GM18858 (cell line): Measurements from ENCODE around the gene OR2A2.
"Not testable (repeated sequence)": the region's sequence is repeated elsewhere in the genome, so short reads cannot be mapped to it uniquely, and the experiment has no call there.

ENCODE experiments used
- ATAC-seq: cut with Tn5 transposase; IDR thresholded peaks from one replicate; pipeline ENCODE4 v1.9.1; 2021; ENCODE audit not compliant: unreplicated experiment

The OR2A2 gene, protein sequence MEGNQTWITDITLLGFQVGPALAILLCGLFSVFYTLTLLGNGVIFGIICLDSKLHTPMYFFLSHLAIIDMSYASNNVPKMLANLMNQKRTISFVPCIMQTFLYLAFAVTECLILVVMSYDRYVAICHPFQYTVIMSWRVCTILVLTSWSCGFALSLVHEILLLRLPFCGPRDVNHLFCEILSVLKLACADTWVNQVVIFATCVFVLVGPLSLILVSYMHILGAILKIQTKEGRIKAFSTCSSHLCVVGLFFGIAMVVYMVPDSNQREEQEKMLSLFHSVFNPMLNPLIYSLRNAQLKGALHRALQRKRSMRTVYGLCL

DNA sequence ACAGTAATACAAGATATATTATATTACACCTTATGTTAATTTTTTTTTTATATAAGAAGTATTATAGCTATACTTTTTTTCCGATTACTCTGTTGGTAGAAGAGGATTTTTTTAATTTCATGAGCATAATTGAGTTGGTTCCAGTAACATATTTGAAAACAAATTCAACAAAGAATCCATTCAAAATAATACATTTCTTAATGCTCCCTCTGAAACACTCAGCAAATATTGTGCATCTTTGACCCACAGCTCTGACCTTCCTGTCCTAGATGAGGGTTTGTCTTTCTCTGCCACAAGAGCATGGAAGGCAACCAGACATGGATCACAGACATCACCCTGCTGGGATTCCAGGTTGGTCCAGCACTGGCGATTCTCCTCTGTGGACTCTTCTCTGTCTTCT, at the start of gene OR2A2:
Gene OR2A2 (plus strand): TSS at position 301 of the 400 bp plus-strand sequence. CDS start 0 bp downstream, at position 301.
- ATAC-seq = no peak

DNA sequence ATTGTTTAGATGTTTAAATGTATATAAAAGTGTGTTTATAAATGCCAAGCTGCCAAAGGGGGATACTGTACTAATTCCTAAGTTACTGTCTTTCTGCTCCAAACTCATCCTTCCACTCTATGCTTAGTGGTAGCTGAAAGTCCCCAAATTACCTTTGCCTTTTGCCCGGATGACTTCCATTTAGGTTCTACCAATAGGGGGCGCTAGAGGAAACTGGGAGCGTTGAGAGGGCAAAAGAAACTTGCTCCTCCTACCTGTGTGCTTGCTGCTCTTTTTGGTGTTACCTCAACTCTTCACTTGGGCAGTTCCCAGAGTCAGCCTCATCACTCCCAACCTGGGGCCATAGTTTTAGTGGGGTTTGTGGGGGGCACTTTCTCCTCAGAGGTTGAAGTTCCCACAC, 45.7 kb upstream of the OR2A2 start:
- no peak for ATAC-seq

DNA sequence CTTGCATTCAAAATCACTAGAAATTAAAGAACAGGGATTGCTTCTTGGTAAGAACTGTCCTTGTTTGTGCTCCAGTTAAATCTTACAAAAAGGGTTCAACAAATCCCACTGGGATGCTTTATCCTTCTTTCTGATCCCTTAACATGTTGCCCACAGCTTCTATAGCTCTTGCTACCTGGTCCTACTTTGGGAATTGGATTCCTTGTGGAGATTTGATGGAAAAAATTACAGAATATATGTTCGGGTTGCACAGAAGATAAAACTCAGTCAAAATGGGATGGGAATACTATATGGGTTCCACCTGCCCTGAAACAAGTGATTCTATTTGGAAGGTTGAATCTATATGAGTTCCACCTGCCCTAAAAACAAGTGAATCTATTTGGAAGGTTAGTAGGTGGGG, 39.9 kb upstream of the OR2A2 start, which contains the start of gene OR2A25:
Gene OR2A25 (plus strand): TSS at position 301 of the 400 bp plus-strand sequence. CDS start 4,409 bp downstream, outside the sequence.
- no peak for ATAC-seq

DNA sequence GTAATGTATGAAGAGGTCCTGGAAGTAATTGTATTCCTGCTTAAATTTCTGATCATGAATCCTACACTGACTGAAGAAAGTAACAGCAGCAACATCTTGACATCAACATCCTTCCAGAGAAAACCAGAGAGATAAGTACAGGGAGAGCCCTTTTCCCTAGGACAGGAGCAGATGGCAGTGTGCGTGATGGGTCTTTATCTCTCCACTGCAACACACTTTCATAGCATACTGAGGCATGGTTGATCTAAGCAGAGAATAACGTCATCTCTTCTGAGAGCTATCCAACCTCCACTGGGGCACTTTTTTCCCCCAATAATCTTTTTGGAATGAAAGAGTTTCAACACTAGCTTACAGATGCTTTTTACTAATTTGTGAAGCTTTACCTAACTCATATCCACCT, 39.4 kb upstream of the OR2A2 start:
- no peak for ATAC-seq

DNA sequence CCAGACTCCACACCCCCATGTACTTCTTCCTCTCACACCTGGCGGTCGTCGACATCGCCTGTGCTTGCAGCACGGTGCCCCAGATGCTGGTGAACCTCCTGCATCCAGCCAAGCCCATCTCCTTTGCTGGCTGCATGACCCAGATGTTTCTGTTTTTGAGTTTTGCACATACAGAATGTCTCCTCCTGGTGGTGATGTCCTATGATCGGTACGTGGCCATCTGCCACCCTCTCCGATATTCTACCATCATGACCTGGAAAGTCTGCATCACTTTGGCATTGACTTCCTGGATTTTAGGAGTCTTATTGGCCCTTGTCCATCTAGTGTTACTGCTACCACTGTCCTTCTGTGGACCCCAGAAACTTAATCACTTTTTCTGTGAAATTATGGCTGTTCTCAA, 35.0 kb upstream of the OR2A2 start:
- ATAC-seq = no peak

DNA sequence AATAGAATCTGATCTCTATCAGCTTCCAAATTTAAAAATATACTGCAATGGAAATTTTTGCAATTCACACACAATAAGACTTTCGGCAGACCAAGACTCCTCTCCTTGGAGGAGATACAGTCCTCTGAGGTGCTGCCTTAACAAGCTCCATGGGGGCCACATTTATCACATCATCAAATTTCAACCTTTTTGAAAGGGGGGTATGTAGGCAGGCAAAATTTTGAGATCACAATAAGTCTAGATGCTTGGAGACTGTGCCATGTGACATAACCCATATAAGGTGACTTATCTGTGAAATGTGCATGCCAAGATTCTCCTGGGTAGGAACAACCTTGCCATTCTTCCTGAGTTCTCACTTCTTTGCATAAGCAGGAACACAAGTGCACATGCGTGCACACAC, 23.4 kb upstream of the OR2A2 start, which contains the start of gene OR2A12:
Gene OR2A12 (plus strand): TSS at position 301 of the 400 bp plus-strand sequence. CDS start 8,830 bp downstream, outside the sequence.
- ATAC-seq = no peak

DNA sequence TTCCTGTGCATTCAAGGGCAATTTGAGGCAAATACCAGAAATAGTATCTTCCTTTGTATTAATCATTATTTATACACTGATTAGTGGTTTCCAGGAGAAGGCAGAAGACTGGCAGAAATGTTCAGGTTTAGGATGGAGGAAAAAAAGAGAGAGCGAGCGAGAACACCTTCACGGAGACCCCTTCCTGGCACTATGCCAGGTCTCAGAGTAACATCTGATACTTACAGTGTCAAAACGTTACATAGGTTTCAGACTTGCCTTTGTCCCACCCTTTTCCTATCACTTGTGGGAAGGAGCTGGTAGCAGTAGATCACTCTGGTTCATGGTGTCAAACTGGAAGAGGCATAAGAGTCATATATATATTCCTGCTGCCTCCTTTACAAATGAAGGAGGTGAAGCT, 22.7 kb upstream of the OR2A2 start:
- ATAC-seq = no peak

DNA sequence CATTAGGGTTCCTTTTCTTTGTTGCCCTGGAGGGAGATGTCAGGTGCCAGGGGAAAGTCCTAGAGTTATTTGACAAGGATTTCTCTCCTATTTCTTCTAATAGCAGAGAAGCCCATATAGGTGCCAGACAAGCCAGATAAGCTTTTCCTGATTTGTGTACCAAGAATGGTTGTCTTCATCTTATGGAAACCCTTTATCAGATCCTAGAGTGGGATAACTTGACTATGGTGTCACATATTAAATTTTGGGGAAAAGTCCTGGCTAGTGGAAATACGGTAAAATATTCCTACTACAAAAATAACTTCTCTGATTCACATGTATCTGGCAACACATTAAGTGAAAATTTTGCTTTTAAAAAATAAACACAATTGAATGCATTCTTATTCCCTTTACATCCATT, 22.2 kb upstream of the OR2A2 start:
- no peak for ATAC-seq

DNA sequence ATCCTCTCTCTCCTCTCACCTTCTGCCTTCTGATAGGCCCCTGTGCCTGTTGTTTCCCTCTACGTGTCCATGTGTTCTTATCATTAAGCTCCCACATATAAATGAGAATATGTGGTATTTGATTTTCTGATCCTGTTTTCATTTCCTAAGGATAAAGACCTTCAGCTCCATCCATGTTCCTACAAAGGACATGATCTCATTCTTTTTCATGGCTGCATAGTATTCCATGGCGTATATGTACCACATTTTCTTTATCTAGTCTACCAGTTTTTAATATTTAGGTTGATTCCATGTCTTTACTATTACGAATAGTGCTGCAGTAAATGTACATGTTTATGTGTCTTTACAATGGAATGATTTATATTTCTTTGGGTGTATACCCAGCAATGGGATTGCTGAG, 18.7 kb upstream of the OR2A2 start:
- no peak for ATAC-seq

DNA sequence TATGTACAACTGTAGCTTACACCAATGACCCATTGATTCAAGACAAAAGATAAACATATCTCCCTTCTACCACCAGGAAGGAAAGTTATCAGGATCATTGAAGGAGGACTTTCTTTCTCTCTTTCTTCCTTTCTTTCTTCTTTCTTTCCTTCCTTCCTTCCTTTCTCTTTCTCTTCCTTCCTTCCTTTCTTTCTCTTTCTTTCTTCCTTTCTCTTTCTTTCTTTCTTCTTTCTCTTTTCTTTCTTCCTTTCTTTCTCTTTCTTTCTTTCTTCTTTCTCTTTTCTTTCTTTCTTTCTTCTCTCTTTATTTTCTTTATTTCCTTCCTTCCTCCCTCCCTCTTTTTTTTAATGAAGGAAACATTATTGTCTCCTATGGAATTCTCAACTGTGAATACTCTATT, 10.6 kb upstream of the OR2A2 start:
- no peak for ATAC-seq

DNA sequence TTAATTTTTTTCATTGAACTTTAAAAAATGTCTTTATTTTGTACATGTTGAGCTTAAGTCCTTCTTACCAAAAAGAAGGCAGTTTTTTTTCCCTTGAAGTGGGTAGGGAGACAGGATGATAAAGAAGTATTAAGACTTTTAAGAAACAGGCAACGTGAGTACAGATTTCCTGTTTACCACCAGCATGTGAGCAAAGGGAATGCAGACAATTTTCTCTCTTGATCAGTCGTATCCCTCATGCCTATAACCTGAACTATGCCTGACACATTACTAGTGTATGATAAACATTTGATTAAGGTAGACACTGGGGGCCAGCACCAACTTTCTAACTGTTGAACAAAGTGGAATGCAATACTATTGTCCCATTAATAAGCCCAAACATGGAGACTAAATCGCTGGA, 8.8 kb upstream of the OR2A2 start:
- no peak for ATAC-seq

DNA sequence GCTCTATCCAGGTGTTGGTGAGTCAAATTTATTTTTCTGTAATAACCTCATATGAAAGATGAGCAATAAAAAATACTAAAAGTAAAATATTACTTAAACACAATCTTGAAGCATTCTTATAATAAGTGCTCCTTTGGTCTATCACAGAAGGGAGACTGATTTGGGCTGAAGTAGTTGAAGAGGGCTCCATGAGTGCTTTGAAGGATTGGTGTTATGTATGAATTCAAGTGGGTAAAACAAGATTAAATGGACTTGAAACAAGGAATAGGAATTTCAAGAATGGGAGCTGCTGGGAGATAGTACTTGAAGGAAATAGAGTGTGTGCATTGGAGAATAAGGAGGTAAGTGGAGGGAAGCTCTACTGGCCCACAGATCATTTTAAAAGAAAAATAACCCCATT, 7.3 kb upstream of the OR2A2 start:
- no peak for ATAC-seq

DNA sequence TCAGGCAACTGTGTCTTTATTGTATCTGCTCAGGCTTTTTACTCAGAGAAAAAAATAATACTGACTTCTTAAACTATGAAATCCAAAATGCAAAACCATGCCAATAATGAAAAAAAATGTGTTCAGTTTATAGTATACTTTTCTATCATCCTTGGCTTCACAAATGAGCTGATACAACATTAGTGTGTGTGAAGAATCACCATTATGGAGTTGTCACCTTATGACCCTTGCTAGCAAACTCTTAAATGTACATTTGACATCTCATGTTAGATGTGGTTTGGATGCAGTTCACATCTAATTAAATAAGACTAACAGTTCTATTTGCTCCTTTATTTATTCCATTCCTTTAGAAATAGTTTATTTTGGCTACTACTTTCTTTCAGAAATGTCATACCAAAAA, 4.2 kb upstream of the OR2A2 start:
- ATAC-seq = no peak

DNA sequence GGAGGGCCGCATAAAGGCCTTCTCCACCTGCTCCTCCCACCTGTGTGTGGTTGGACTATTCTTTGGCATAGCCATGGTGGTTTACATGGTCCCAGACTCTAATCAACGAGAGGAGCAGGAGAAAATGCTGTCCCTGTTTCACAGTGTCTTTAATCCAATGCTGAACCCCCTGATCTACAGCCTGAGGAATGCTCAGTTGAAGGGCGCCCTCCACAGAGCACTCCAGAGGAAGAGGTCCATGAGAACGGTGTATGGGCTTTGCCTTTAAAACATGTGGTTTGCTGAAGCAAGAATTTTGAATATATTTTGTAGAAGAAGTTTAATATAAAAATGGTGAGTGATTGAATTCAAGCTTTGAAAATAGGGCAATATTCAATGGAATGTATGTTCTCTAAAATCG, 889 bp downstream of the OR2A2 start:
- no peak for ATAC-seq

DNA sequence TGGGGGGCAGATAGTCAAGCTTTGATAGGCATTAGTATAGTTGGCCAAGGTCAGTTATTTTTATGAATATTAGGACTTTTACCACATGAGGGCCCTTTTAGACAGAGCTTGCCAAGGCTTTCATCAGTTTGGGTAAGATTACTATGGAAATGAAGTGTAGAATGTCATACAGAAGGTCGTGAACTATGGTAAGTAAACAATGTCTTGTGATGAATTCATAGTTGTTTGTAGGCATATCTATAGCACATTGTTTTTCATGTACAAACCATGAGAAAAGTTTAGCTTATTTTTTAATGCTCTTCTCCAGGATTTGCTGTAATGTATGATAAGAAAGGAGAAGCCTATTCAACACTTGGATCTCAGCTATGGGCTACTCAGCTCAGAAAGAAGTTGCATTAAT, 4.3 kb downstream of the OR2A2 start:
- no peak for ATAC-seq

DNA sequence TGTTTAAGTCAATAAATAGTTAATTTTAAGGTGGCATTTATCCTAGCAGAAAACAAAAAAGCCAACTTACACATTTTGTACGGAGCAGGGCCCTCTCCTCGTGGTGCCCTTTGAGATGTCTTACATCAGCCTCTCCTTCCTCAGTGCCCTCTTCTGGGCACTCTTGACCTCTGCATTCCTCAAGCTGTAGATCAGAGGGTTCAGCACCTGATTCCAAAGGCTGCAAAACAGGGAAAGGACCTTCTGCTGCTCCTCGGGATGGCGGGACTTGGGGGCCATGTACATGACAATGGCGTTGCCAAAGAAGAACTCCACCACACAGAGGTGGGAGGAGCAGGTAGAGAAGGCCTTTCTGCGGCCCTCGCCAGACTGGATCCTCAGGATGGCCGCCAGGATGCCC, 9.0 kb downstream of the OR2A2 start:
- ATAC-seq = no peak

DNA sequence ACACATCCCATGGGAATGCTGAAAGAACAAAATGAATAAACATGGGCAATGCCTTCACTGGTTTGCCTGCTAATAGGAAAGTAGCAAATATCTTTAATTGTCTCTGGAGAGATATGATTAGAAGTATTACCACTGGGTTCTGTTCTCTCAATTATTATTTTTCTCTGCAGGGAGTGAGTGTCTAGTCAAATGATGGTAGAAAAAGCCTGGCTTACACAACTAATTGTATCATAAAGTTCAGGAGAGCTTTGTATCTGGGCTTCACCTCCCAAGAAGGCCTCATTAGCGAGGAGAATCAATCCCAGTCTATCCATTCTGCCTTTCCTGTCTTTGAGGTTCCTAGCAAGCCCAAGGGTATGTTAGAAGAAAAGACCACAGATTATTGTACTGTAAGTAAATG, 13.5 kb downstream of the OR2A2 start, which contains the start of gene OR2A14:
Gene OR2A14 (plus strand): TSS at position 301 of the 400 bp plus-strand sequence. CDS start 5,937 bp downstream, outside the sequence.
- ATAC-seq = no peak

DNA sequence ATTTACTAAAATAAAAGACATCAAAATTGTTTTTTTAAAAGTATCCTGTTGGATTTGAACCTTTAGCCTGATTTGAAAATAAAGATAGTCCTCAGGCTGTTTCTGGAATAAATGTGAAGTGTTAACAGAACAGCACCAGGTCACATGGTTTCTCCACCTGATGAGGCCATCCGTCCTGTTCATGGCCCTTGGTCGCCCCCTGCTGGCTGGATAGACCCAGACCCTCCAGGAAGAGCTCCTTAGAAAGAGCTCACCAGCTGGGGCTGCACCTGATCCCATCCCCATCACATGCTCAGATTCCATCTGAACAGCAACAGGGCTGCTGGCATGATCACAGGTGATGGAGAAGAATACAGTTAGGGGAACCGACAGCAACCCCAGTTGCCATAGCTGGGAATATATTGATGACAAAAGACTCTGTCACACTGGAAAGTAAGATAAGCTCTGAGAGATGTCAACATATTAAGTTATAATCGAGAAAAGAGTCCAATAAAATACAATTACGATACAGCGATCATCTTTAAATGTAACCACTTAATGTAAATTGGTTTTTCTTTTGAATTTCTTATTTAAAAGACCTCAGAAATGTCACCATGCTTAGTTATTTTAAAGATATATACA, 18.4 kb downstream of the OR2A2 start:
- ATAC-seq = peak; percentile 99

DNA sequence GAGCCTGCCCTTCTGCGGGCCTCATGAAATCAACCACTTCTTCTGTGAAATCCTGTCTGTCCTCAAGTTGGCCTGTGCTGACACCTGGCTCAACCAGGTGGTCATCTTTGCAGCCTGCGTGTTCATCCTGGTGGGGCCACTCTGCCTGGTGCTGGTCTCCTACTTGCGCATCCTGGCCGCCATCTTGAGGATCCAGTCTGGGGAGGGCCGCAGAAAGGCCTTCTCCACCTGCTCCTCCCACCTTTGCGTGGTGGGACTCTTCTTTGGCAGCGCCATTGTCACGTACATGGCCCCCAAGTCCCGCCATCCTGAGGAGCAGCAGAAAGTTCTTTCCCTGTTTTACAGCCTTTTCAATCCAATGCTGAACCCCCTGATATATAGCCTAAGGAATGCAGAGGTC, 20.2 kb downstream of the OR2A2 start:
- not testable (repeated sequence) for ATAC-seq

DNA sequence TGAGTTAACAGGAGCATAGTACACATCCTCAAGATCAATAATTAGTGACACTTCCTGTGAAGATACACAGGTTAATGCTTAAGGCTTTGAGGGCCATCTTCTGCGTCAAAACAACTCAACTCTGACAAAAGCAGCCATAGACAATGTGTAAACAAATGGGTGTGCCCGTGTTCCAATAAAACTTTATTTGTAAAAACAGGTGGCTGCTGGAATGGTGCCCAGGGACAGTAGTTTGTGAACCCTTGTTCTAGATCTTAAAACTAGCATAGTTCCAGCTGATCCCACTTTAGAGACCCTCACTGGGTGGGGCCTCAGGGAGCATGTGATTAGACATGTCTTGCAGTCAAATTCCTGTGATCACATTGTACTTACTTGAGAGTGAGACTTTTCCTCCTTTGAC, 21.3 kb downstream of the OR2A2 start:
- ATAC-seq = no peak

DNA sequence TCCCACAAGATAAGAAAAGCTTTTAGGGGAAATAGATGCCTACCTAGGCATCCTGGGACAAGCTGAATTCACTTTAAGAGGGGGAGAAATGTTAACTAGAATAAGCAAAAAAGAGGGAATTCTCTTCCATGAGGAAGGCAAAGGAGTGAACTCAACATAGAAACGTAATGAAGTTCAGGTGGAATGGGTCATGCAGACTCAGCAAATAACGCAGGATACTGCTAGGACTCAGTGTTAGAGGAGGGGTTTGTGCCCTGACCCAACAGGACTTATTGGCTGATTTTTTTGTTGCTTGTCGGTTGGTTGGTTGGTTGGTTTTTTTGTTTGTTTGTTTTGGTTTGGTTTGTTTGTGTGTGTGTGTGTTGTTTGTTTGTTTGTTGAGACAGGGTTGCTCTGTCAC, 22.9 kb downstream of the OR2A2 start:
- ATAC-seq = no peak

DNA sequence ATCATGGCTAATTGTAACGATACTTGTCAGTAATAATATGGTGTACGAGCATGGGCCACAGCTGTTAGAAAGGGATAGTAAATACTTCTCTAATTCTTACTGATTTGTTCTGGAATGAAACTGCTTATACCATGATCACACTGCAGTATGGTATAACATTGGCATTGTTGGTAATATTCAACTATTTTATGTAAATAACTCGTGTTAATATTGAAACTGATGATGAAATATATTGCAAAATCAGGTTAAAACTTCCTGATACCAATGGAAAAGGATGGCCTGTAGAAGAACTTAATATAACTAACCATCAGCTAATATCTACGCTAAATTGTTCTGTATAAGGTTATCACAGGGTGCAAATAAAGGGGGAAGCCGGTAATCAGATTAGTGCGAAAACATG, 23.9 kb downstream of the OR2A2 start:
- ATAC-seq = no peak
